Esophagus muscularis mucosa (tissue), 4 donors: ENCODE data around the gene ITPR1. TPM values are rescaled to one million over a fixed set of nuclear protein-coding genes. Genes with fewer than 3 reads are reported as not detected.

Experiments
- DNase-seq: peaks from one replicate; pipeline ENCODE4 v3.0.0-alpha.2; 2017; ENCODE audit errors: extremely low spot score
- H3K27ac ChIP-seq, 4 donors: fragments of 200-600 bp; sonication (generic); replicated peaks in 1 of 4; 1 replicate in 3 of 4; 2 replicates in 1 of 4; pipeline ENCODE4 v1.5.1; 2016 to 2019; ENCODE audit warnings: mild to moderate bottlenecking in 1 of 4
- H3K27me3 ChIP-seq, 4 donors: fragments of 200-600 bp; sonication (generic); one replicate each; pipeline versions ENCODE4 v1.5.1 to v1.6.0; 2016 to 2019
- H3K36me3 ChIP-seq, 4 donors: fragments of 200-600 bp; sonication (generic); one replicate each; pipeline ENCODE4 v1.5.1; 2016 to 2019
- H3K4me1 ChIP-seq, 4 donors: fragments of 200-600 bp; sonication (generic); one replicate each; pipeline ENCODE4 v1.5.1; 2016 to 2019
- H3K4me3 ChIP-seq, 4 donors: fragments of 200-600 bp; sonication (generic); 1 replicate in 2 of 4; 2 replicates in 2 of 4; pipeline ENCODE4 v1.5.1; 2016 to 2019; ENCODE audit warnings: mild to moderate bottlenecking in 4 of 4, moderate library complexity in 1 of 4
- H3K9me3 ChIP-seq, 4 donors: fragments of 200-600 bp; sonication (generic); 1 replicate in 3 of 4; 2 replicates in 1 of 4; pipeline ENCODE4 v1.5.1; 2016 to 2019
- CTCF ChIP-seq, 3 experiments: fragments of 200-600 bp in 2 of 3; fragments of 450-650 bp in 1 of 3; sonication (generic) in 2 of 3; IDR thresholded peaks; one replicate each; pipeline ENCODE4 v1.5.1; 2017 to 2019; ENCODE audit warnings: antibody characterized with exemption in 3 of 3, mild to moderate bottlenecking in 2 of 3, moderate library complexity in 1 of 3
- EP300 ChIP-seq: sonication (generic); formaldehyde crosslinking; IDR thresholded peaks from one replicate; pipeline ENCODE4 v1.6.1; 2017; ENCODE audit warnings: antibody characterized with exemption
- POLR2A ChIP-seq: fragments of 450-650 bp; IDR thresholded peaks from one replicate; pipeline ENCODE4 v1.6.1; 2017; ENCODE audit warnings: antibody characterized with exemption, moderate library complexity, mild to moderate bottlenecking, low read depth
- POLR2AphosphoS5 ChIP-seq, 2 donors: sonication (generic); formaldehyde crosslinking; IDR thresholded peaks; one replicate each; pipeline ENCODE4 v1.6.1; 2017; ENCODE audit warnings: antibody characterized with exemption in 2 of 2
- WGBS: methylation state at CpG from one replicate; pipeline ENCODE4 v1.1.5; 2018; 5-methylcytosine and 5-hydroxymethylcytosine counted together
- intact Hi-C: fragments of 100-400 bp; cut with DNase I; formaldehyde crosslinking; loops from one replicate; pipeline ENCODE4 v1.15.1; 2023
- total RNA-seq, 4 donors: library from RNA; depleted of rRNA; stranded (reverse); fragments of >200 nt; gene quantifications; one replicate each; pipeline versions ENCODE4 v1.1.0 to v1.2.1, GENCODE V29; 2016

The ITPR1 gene
- total RNA-seq, 4 donors from 2014 or later, result 204 to 271 (median 222) TPM

- H3K27ac ChIP-seq, result peak overlapping the region; percentile 56 to 74 (median 62)
- peaks cover 10 to 24% (median 22%) of the 10 kb centered on the region in 4 donors for H3K4me1 ChIP-seq
- intact Hi-C loops, result loop anchor here (5.0 kb wide), 1 partner anchor 401 kb away; no protein-coding TSS in a partner anchor
- peaks cover 15 to 49% (median 41%) of the 10 kb centered on the region in 4 donors for H3K36me3 ChIP-seq
- no peak for DNase-seq
- H3K9me3 ChIP-seq, result no peaks in the 10 kb centered on the region
- H3K4me3 ChIP-seq, result no peak overlapping the region
- TF ChIP-seq CTCF (IDR thresholded peaks at IDR 0.05) (no peak), POLR2AphosphoS5 (IDR thresholded peaks at IDR 0.05) (peak in 1 of 2 donors; percentile 9)
- 47% methylated on average over 13 of the region's 13 CpGs for WGBS
- H3K27me3 ChIP-seq, result no peaks in the 10 kb centered on the region
Observed at GRCh38 chr3:4656626-4657328, 163.6 kb downstream of the ITPR1 start.

DNA sequence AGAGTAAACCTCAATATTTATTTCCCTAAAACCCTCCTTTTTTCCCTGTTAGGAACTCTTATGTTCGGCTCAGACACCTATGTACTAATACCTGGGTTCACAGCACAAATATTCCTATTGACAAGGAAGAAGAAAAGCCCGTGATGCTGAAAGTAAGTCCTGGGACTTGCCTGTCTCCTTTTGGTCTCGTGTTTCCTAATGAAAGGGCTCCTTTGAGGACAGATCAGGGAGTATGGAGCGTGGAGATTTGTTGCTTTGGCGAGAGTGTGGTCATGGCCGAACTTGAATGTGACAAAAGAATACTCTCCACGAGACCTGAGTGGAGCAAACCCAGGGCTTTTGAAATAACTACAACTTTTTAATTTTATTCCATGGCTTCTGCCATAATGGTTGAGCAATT lies 167.8 kb downstream of the ITPR1 start:
- Histone ChIP-seq H3K4me1 (peaks cover 20 to 34% (median 24%) of the 10 kb centered on the region in 4 donors), H3K36me3 (peaks cover 26 to 53% (median 47%) of the 10 kb centered on the region in 4 donors), H3K27ac (no peak overlapping the region), H3K4me3 (no peak overlapping the region), H3K27me3 (no peaks in the 10 kb centered on the region), H3K9me3 (no peaks in the 10 kb centered on the region)
- intact Hi-C loops, result no loop called here
- WGBS, result 87% methylated on average over 7 of the region's 7 CpGs
- peak; percentile 55 for DNase-seq
- TF ChIP-seq POLR2AphosphoS5 (IDR thresholded peaks at IDR 0.05) (no peak), CTCF (IDR thresholded peaks at IDR 0.05) (no peak), EP300 (no peak), POLR2A (no peak)

- Histone ChIP-seq H3K27ac (peak overlapping the region in 1 of 4 donors; percentile 41), H3K36me3 (peaks cover 33 to 75% (median 67%) of the 10 kb centered on the region in 4 donors), H3K9me3 (no peaks in the 10 kb centered on the region), H3K4me3 (no peak overlapping the region), H3K27me3 (no peaks in the 10 kb centered on the region), H3K4me1 (peaks cover 6 to 15% (median 10%) of the 10 kb centered on the region in 4 donors)
- WGBS, result 58% methylated on average over 2 of the region's 2 CpGs
- no peak for DNase-seq
- intact Hi-C loops, result no loop called here
- TF ChIP-seq POLR2AphosphoS5 (IDR thresholded peaks at IDR 0.05) (no peak), CTCF (IDR thresholded peaks at IDR 0.05) (no peak), EP300 (no peak), POLR2A (no peak)
Observed at GRCh38 chr3:4664412-4664811, 171.3 kb downstream of the ITPR1 start.

GRCh38 chr3:4665197-4665596 lies 172.0 kb downstream of the ITPR1 start:
- Histone ChIP-seq H3K27me3 (no peaks in the 10 kb centered on the region), H3K27ac (peak overlapping the region in 3 of 4 donors; percentile 2 to 41 (median 4)), H3K9me3 (no peaks in the 10 kb centered on the region), H3K4me1 (peaks cover 8 to 15% (median 10%) of the 10 kb centered on the region in 4 donors), H3K4me3 (no peak overlapping the region), H3K36me3 (peaks cover 37 to 82% (median 74%) of the 10 kb centered on the region in 4 donors)
- no peak for DNase-seq
- intact Hi-C loops, result no loop called here
- no peak for TF ChIP-seq CTCF (IDR thresholded peaks at IDR 0.05)
- TF ChIP-seq POLR2AphosphoS5 (IDR thresholded peaks at IDR 0.05), result no peak
- no peak for TF ChIP-seq POLR2A
- TF ChIP-seq EP300, result no peak
- 88% methylated on average over 8 of the region's 8 CpGs for WGBS
